ENCODE data around the gene AGT.
"Not testable (repeated sequence)": the region's sequence is repeated elsewhere in the genome, so short reads cannot be mapped to it uniquely, and the experiment has no call there.

The AGT gene

GRCh38 chr1:230743899-230744298 is 30.0 kb upstream of the AGT start:
- no peak for DNase-seq

GRCh38 chr1:230739564-230740290 is 25.8 kb upstream of the AGT start:
- DNase-seq: no peak

- DNase-seq: no peak
Measured at GRCh38 chr1:230737622-230738262, 23.8 kb upstream of the AGT start.

- peak; percentile 82 for DNase-seq
Measured at GRCh38 chr1:230735447-230735846, 21.5 kb upstream of the AGT start.

- DNase-seq: no peak
Measured at GRCh38 chr1:230730977-230731376, 17.1 kb upstream of the AGT start.

- no peak for DNase-seq
Measured at GRCh38 chr1:230728710-230729392, 14.9 kb upstream of the AGT start.

- DNase-seq: no peak
Measured at GRCh38 chr1:230725256-230726012, 11.5 kb upstream of the AGT start.

- not testable (repeated sequence) for DNase-seq
Measured at GRCh38 chr1:230721849-230722522, 8.1 kb upstream of the AGT start.

GRCh38 chr1:230717251-230717650 is 3.3 kb upstream of the AGT start:
- DNase-seq: no peak

- DNase-seq: not testable (repeated sequence)
Measured at GRCh38 chr1:230716453-230716852, 2.5 kb upstream of the AGT start.

- no peak for DNase-seq
Measured at GRCh38 chr1:230715510-230715909, 1.6 kb upstream of the AGT start.

GRCh38 chr1:230713547-230713914 is 391 bp downstream of the AGT start:
- no peak for DNase-seq

GRCh38 chr1:230713138-230713537 is 784 bp downstream of the AGT start:
- DNase-seq: no peak

GRCh38 chr1:230712470-230712942 is 1.4 kb downstream of the AGT start:
- no peak for DNase-seq

GRCh38 chr1:230711245-230711644 is 2.7 kb downstream of the AGT start:
- DNase-seq: no peak

- no peak for DNase-seq
Measured at GRCh38 chr1:230710543-230710904, 3.4 kb downstream of the AGT start.

- no peak for DNase-seq
Measured at GRCh38 chr1:230709619-230710542, 4.0 kb downstream of the AGT start.

- no peak for DNase-seq
Measured at GRCh38 chr1:230708631-230709580, 5.0 kb downstream of the AGT start.

GRCh38 chr1:230707732-230708630 is 5.9 kb downstream of the AGT start:
- no peak for DNase-seq

All from NCI-H510A (cell line).